Measurements from ENCODE around the gene TOGARAM2. TPM values are rescaled to one million over a fixed set of nuclear protein-coding genes. Genes with fewer than 3 reads are reported as not detected.

TOGARAM2 gene
- total and polyA plus RNA-seq, 2 of the 8 experiments (the other 6 are each of a cell fraction or from before 2014, with no cell fraction given): 0.42 to 1.4 TPM

GRCh38 chr2:28997847-28998735 lies 17.0 kb downstream of the TOGARAM2 start:
- CTCF ChIA-PET (ENCODE audit: partially characterized antibody): no interaction called here
- Histone ChIP-seq H2AFZ (ENCODE audit: low read length) (no peak overlapping the region), H2BK120ac (replicated peaks; ENCODE audit: low read depth, low read length) (no peak overlapping the region), H3K27me3 (replicated peaks in 1 of 4; ENCODE audit: control insufficient read depth in 3 of 4, extremely low read depth in 1 of 4, insufficient read depth in 3 of 4, low read length in 3 of 4) (no peaks in the 10 kb centered on the region), H2AK5ac (ENCODE audit: low read depth, low read length) (no peak overlapping the region), H3K9me3 (ENCODE audit: insufficient read depth in 2 of 2, low read depth in 1 of 2, low read length in 1 of 2) (no peaks in the 10 kb centered on the region), H3K23me2 (ENCODE audit: low read depth, low read length) (no peaks in the 10 kb centered on the region), H3K79me1 (ENCODE audit: low read depth, low read length) (no peaks in the 10 kb centered on the region), H4K5ac (ENCODE audit: insufficient read length, low read depth, low read length) (no peak overlapping the region), H4K8ac (ENCODE audit: extremely low read depth, insufficient read depth, low read length) (no peak overlapping the region), H4K91ac (replicated peaks; ENCODE audit: insufficient read length, low read length) (no peak overlapping the region), H3K56ac (replicated peaks; ENCODE audit: insufficient read length, low read depth, low read length) (no peak overlapping the region), H3K23ac (ENCODE audit: insufficient read length) (no peak overlapping the region), H3K4me2 (ENCODE audit: insufficient read depth in 1 of 2, low read depth in 2 of 2, low read length in 2 of 2) (no peak overlapping the region), H3K9ac (replicated peaks in 1 of 4; ENCODE audit: extremely low read depth in 1 of 4, low read depth in 3 of 4, low read length in 3 of 4) (no peak overlapping the region), H3K4ac (replicated peaks; ENCODE audit: insufficient read length, low read depth, low read length) (no peak overlapping the region), H3K4me3 (ENCODE audit: extremely low read depth in 1 of 4, insufficient read depth in 2 of 4, low read depth in 3 of 4, low read length in 4 of 4) (no peak overlapping the region), H2BK15ac (ENCODE audit: low read length) (no peak overlapping the region), H3K27ac (ENCODE audit: low read depth, low read length) (no peak overlapping the region), H4K20me1 (replicated peaks in 1 of 2; ENCODE audit: control insufficient read depth in 1 of 2, insufficient read depth in 2 of 2, low read length in 2 of 2) (no peaks in the 10 kb centered on the region), H3K18ac (ENCODE audit: extremely low read depth, low read length) (no peak overlapping the region), H3K14ac (ENCODE audit: insufficient read length) (no peak overlapping the region), H3K36me3 (ENCODE audit: control insufficient read depth in 2 of 4, insufficient read depth in 4 of 4, low read length in 3 of 4) (no peaks in the 10 kb centered on the region), H3K79me2 (ENCODE audit: control insufficient read depth in 1 of 2, insufficient read depth in 2 of 2, low read length in 2 of 2) (no peaks in the 10 kb centered on the region), H2BK5ac (ENCODE audit: low read depth, low read length) (no peak overlapping the region), H3K4me1 (replicated peaks in 1 of 4; ENCODE audit: control insufficient read depth in 3 of 4, insufficient read depth in 4 of 4, low read length in 3 of 4) (no peaks in the 10 kb centered on the region), H2BK20ac (ENCODE audit: low read length) (no peak overlapping the region), H2BK12ac (ENCODE audit: low read depth, low read length) (no peak overlapping the region)
- FAIRE-seq (no peak), DNase-seq (ENCODE audit: low read depth in 1 of 2, low spot score in 2 of 2) (no peak)
- 91% methylated on average over 17 of the region's 17 CpGs; no CpG with 5 or more reads in 1 of the 2 experiments for WGBS, 2 experiments (ENCODE audit: extremely low coverage in 1 of 2, insufficient coverage in 1 of 2, insufficient read length in 1 of 2, insufficient replicate concordance in 2 of 2, low coverage in 1 of 2, low lambda C conversion rate in 2 of 2, missing lambda C conversion rate in 1 of 2)
- POLR2A ChIA-PET (ENCODE audit: partially characterized antibody): no interaction called here
- TF ChIP-seq SUZ12 (IDR thresholded peaks at IDR 0.05; ENCODE audit: low read length) (no peak), HDAC2 (IDR thresholded peaks at IDR 0.05; ENCODE audit: borderline replicate concordance in 1 of 2, low read depth in 2 of 2, low read length in 2 of 2) (no peak), CBX5 (IDR thresholded peaks at IDR 0.05; ENCODE audit: low read depth, low read length) (no peak), RNF2 (IDR thresholded peaks at IDR 0.05; ENCODE audit: borderline replicate concordance, low read depth, low read length, missing control alignments, poor library complexity, severe bottlenecking) (no peak), SIRT6 (IDR thresholded peaks at IDR 0.05; ENCODE audit: low read length) (no peak), KDM1A (IDR thresholded peaks at IDR 0.05; ENCODE audit: borderline replicate concordance, low read length) (no peak), TBP (IDR thresholded peaks at IDR 0.05; ENCODE audit: low read depth, low read length) (no peak), POLR2A (IDR thresholded peaks at IDR 0.05; ENCODE audit: control extremely low read depth in 1 of 2, low read depth in 2 of 2, low read length in 2 of 2) (no peak), TEAD4 (IDR thresholded peaks at IDR 0.05; ENCODE audit: low read depth, low read length) (no peak), ATF3 (IDR thresholded peaks at IDR 0.05; ENCODE audit: insufficient read depth, low read depth, low read length) (no peak), BRCA1 (IDR thresholded peaks at IDR 0.05; ENCODE audit: low read depth, low read length) (no peak), NANOG (IDR thresholded peaks at IDR 0.05; ENCODE audit: insufficient read depth, low read depth, low read length, poor library complexity, severe bottlenecking) (no peak)

Measured in H1 (cell line).